GM19023 (cell line): ENCODE measurements around the gene SIGLEC7.

Experiments used
- ATAC-seq: cut with Tn5 transposase; IDR thresholded peaks from one replicate; pipeline ENCODE4 v1.9.1; 2021; ENCODE audit warnings: mild to moderate bottlenecking, moderate library complexity; ENCODE audit not compliant: unreplicated experiment

The SIGLEC7 gene

GRCh38 chr19:51116736-51117286 lies 25.3 kb upstream of the SIGLEC7 start:
- ATAC-seq = no peak

DNA sequence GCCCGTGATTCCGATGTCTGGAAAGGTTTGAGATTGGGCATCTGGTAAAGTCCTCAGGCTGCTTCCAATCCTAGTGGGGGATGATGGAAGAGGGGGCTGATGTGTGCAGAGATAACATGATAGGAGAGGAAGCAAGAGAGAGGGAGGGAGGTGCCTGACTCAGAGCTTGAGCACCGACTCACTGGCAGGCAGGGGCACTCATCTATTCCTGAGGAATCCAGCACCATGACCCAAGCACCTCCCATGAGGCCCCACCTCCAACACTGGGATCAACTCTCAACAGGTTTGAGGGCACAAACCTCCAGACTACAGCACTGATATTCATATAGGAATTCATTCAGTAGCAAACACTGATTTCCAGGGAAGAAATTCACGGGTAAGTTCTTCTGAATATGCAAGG lies 23.0 kb upstream of the SIGLEC7 start:
- no peak for ATAC-seq

- no peak for ATAC-seq
Observed at GRCh38 chr19:51119611-51120010, 22.5 kb upstream of the SIGLEC7 start.

GRCh38 chr19:51120160-51120559 lies 21.9 kb upstream of the SIGLEC7 start:
- no peak for ATAC-seq

- ATAC-seq = no peak
Observed at GRCh38 chr19:51121257-51121656, 20.8 kb upstream of the SIGLEC7 start.

DNA sequence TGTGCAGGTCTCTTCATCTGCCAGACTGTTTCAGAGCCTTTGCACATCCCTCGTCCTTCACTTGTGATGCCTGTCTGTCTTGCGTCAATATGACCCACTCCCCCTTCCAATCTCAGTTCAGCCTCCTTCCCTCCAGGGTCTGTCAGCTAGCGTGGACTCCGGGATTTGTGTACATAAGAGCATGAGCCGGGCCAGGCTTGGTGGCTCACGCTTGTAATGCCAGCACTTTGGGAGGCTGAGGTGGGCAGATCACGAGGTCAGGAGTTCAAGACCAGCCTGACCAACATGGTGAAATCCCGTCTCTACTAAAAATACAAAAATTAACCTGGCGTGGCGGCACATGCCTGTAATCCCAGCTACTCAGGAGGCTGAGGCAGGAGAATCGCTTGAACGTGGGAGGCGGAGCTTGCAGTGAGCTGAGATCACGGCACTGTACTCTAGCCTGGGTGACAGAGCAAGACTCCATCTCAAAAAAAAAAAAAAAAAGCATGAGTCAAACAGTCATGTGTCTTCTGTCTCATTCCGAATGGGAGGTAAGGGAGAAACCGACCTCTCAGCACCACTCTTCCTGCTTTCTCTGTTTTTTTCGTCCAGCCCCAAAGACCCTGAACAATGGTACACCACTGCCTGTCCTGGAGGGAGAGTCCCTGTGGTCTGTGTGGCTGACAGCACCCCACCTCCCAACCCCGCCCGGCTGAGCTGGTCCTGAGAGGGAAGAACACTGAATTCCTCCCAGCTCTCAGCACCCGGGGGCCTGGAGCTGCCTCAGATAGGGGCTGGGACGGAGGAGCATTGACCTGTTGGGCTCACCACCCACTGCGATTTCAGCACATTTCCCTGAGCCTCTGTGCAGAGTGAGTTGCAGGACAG lies 19.8 kb upstream of the SIGLEC7 start:
- ATAC-seq = no peak

GRCh38 chr19:51123381-51123800 lies 18.7 kb upstream of the SIGLEC7 start:
- ATAC-seq = no peak

DNA sequence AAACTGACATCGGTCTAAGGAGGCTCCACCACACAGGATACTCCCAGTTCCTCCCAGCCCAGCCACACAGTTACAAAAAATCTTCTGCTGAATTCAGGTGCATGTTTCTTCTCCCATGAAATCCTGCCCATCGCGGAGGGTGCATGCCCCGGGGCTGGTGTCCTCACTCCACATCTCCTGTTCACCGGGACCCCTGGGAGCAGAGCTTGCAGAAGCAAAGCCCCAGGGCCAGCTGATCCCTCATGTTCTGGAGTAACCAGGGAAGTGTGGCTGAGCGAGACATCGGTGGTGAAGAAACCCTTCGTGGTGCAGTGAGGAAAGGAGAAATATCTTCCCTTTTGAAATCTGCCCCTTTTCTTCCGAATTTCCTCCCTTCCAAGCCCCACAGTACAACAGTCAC lies 18.3 kb upstream of the SIGLEC7 start:
- ATAC-seq = no peak

DNA sequence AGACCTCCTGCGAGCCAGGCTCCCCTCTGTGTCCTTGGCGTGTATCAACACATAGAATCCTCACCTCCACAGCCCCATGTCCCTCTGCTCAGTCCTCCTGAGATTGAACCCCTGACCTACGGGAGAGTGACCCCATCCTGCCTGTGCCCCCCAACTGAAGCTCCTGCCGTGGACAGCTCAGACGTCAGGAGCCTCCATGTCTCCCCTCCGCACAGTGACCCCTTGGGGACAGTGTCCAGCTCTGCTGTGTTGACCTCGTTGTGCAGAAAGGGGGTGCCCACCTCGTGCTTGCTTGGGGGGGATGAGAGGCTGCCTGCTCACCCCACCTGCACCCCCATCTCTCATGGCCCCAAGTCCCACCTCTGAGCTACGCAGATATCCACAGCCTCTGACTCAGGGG lies 17.9 kb upstream of the SIGLEC7 start:
- no peak for ATAC-seq

GRCh38 chr19:51124729-51125128 lies 17.4 kb upstream of the SIGLEC7 start, which contains the start of gene SIGLEC9:
TSS of gene SIGLEC9 (plus strand) at chr19:51124906. CDS start at chr19:51124975, 69 bp downstream.
- no peak for ATAC-seq

- no peak for ATAC-seq
Observed at GRCh38 chr19:51125421-51126075, 16.6 kb upstream of the SIGLEC7 start.

GRCh38 chr19:51127032-51127431 lies 15.1 kb upstream of the SIGLEC7 start:
- ATAC-seq = no peak

- ATAC-seq = no peak
Observed at GRCh38 chr19:51127755-51128154, 14.3 kb upstream of the SIGLEC7 start.

DNA sequence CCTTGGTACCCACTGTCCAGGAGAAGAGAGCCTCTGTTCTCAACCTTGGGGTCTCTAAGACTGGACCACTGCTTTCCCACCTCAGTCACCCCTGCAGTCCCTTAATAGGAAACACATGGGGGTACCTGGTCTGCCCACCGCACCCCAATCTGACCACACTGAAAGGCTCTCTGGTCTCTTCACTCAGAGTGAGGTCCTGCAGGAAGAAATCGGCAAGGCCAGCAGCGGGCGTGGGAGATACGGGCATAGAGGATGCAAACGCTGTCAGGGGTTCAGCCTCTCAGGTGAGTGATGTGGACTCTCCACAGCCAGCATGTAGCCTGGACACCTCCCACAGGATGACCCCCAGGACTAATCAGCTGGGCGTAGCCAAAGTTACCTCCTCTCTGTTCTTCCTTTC lies 13.9 kb upstream of the SIGLEC7 start:
- ATAC-seq = no peak

DNA sequence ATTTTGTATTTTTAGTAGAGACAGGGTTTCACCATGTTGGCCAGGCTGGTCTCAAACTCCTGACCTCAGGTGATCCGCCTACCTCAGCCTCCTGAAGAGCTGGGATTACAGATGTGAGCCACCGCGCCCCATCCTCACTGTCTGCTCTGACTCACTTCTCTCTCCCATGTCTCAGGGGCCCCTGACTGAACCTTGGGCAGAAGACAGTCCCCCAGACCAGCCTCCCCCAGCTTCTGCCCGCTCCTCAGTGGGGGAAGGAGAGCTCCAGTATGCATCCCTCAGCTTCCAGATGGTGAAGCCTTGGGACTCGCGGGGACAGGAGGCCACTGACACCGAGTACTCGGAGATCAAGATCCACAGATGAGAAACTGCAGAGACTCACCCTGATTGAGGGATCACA lies 12.4 kb upstream of the SIGLEC7 start:
- no peak for ATAC-seq

GRCh38 chr19:51131780-51132680 lies 10.1 kb upstream of the SIGLEC7 start:
- ATAC-seq = no peak

GRCh38 chr19:51135004-51135403 lies 7.1 kb upstream of the SIGLEC7 start:
- ATAC-seq = no peak

GRCh38 chr19:51135986-51136762 lies 5.9 kb upstream of the SIGLEC7 start:
- no peak for ATAC-seq

DNA sequence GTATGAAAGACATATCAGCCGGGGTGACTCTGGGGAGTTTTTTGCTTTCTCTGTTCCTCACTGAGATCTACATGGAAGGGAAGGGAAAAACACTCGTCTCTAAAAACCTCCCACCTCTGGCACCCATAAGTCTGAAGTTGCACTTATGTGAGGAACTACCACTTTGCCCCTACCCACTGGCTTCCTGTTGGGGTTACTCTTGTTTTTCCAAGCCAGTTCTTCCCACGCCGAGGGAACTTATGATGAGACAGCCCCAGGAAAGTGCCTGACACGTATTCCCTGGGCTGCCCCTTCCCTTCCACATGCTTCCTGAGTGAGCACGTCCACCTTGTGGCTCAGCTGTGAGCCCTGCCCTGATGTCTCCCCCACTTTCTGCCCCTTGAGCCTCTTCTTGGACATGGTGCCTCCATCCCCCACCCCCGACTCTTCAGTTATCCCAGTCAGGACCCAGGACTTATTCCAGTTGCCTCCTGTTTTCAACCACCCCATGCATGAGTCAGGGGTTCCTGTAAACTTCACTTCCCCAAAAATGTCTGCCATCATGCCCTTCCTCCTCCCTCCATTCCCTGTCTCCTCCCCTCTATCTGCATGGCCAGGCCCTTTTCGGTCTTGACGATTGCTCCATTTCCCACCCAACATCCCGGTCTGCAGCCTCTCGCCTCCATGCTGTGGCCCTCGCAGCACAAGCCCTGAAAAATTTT lies 5.1 kb upstream of the SIGLEC7 start:
- ATAC-seq = no peak
